Activated CD4-positive, alpha-beta T cell treated with anti-CD3 and anti-CD28 coated beads for 36 hours (primary cell): ENCODE measurements around the gene ADARB2. TPM values are rescaled to one million over a fixed set of nuclear protein-coding genes. Genes with fewer than 3 reads are reported as not detected.
"Not testable (repeated sequence)": the region's sequence is repeated elsewhere in the genome, so short reads cannot be mapped to it uniquely, and the experiment has no call there.

ENCODE experiments used
- ATAC-seq: fragments of 200-7000 bp; cut with Tn5 transposase; one replicate; pipeline ENCODE4 v1.10.0; 2021; ENCODE audit warnings: mild to moderate bottlenecking, moderate library complexity
- CTCF ChIA-PET: fragments of 350-600 bp; sonication (Branson Sonifier 250); formaldehyde crosslinking; loops from one replicate; lab custom pipeline; 2021; ENCODE audit warnings: antibody characterized with exemption; lab: Charles Lee
- POLR2A ChIA-PET: fragments of 350-600 bp; sonication (Branson Sonifier 250); formaldehyde crosslinking; loops from one replicate; lab custom pipeline; 2021; ENCODE audit warnings: antibody characterized with exemption, inconsistent platforms; lab: Charles Lee
- DNase-seq: peaks from one replicate; pipeline ENCODE4 v3.0.0-alpha.2; 2020
- H3K27ac Mint-ChIP-seq: one replicate; pipeline ENCODE4 v1.8.0; 2021; ENCODE audit warnings: mixed read lengths
- H3K27me3 Mint-ChIP-seq: one replicate; pipeline ENCODE4 v1.8.0; 2021; ENCODE audit warnings: mixed read lengths
- H3K36me3 Mint-ChIP-seq: one replicate; pipeline ENCODE4 v1.8.0; 2021; ENCODE audit warnings: low read depth, mixed read lengths
- H3K4me1 Mint-ChIP-seq: one replicate; pipeline ENCODE4 v1.8.0; 2021; ENCODE audit warnings: mixed read lengths
- H3K4me3 Mint-ChIP-seq: one replicate; pipeline ENCODE4 v1.8.0; 2021; ENCODE audit warnings: mild to moderate bottlenecking, moderate library complexity, mixed read lengths
- H3K9me3 Mint-ChIP-seq: one replicate; pipeline ENCODE4 v1.8.0; 2021; ENCODE audit warnings: low read depth, mixed read lengths
- intact Hi-C, 2 experiments: fragments of 100-400 bp; cut with DNase I in 1 of 2; cut with micrococcal nuclease in 1 of 2; formaldehyde crosslinking; loops; one replicate each; pipeline versions ENCODE4 v1.14.2 to v1.15.1; 2022 to 2024; cut with DNase I, micrococcal nuclease
- total RNA-seq, 2 experiments: library from RNA; stranded (reverse); gene quantifications; one replicate each; pipeline ENCODE4 v1.2.3, GENCODE V29; 2021

ADARB2 gene
- total RNA-seq, 2 experiments from 2014 or later = not detected

DNA sequence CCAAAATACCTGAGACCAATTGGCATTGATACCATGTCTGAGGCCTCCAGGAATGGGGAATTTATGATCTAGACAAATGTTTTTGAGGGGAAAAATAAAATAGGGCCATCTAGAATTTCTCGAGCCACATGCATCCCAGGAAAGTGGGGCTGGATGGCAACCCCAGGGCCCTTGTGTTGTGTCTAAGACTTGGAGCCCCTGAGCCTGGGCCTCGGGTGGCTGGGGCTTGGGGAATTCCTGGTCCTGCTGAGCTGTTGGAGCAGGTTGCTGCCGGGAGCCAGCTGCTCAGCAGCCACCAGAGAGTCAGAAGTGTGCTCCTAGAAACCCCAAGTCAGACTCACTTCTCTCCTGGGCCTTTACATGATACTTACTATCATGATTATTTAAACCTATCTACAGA lies 508.2 kb downstream of the ADARB2 start:
- CTCF ChIA-PET = no interaction called here
- Mint-ChIP-seq H3K27me3 (peaks cover 4% of the 10 kb centered on the region), H3K4me1 (no peaks in the 10 kb centered on the region), H3K27ac (no peak overlapping the region), H3K4me3 (no peak overlapping the region), H3K36me3 (no peaks in the 10 kb centered on the region), H3K9me3 (no peaks in the 10 kb centered on the region)
- POLR2A ChIA-PET = no interaction called here
- DNase-seq (no peak), ATAC-seq (no peak)
- intact Hi-C loops = no loop called here

- Mint-ChIP-seq H3K27ac (no peak overlapping the region), H3K4me1 (no peaks in the 10 kb centered on the region), H3K27me3 (peaks cover 4% of the 10 kb centered on the region), H3K4me3 (no peak overlapping the region), H3K36me3 (no peaks in the 10 kb centered on the region), H3K9me3 (no peaks in the 10 kb centered on the region)
- ChIA-PET CTCF (no interaction called here), POLR2A (no interaction called here)
- intact Hi-C loops = no loop called here
- ATAC-seq (no peak), DNase-seq (no peak)
These were observed 508.8 kb downstream of the ADARB2 start for GRCh38 chr10:1228467-1228975.

DNA sequence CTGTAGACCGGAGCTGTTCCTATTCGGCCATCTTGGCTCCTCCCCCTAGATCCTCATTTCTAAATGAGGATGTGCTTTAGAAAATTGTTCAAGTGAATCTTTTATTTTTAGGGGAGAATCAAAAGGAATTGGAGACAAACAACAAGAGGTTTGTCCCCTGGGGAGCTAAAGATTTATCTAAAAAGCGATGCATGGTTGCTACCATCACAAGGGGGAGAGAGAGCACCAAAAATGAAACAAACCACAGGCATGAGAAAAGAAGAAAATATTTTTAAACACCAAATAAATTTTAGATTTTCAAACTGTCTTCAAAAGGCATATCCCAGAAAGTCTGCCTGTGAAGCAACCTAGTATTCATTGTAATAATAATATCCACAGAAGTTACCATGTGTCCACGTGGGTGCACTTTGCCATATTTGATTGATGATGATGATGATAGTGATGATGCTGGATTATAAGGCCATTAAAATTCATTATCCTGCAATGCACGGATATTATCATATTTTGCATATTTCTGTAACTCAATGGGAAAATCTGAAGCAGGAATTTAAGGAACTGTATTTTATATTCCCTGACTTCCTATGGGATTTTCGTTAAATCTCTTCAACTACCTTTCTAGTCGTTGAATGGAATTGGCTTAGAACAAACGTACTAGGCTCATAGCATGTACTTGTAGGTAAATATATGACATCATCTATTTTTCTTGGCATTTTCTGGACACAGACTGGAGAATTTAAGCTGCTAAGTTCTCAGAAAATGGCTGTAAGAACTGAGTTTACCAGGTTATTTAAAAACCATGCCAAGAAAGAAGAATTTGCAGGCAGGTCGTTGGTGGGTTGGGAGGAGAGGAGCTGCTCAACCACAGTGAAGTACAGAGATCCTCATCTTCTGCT lies 509.6 kb downstream of the ADARB2 start:
- intact Hi-C loops = no loop called here
- DNase-seq (no peak), ATAC-seq (no peak)
- Mint-ChIP-seq H3K9me3 (peaks cover 5% of the 10 kb centered on the region), H3K4me1 (no peaks in the 10 kb centered on the region), H3K36me3 (no peaks in the 10 kb centered on the region), H3K27ac (no peak overlapping the region), H3K27me3 (peaks cover 4% of the 10 kb centered on the region), H3K4me3 (no peak overlapping the region)
- ChIA-PET POLR2A (no interaction called here), CTCF (interaction anchor here (0.8 kb wide), 1 partner anchor 208 kb away, joined by 6 read pairs; no protein-coding TSS in a partner anchor)

DNA sequence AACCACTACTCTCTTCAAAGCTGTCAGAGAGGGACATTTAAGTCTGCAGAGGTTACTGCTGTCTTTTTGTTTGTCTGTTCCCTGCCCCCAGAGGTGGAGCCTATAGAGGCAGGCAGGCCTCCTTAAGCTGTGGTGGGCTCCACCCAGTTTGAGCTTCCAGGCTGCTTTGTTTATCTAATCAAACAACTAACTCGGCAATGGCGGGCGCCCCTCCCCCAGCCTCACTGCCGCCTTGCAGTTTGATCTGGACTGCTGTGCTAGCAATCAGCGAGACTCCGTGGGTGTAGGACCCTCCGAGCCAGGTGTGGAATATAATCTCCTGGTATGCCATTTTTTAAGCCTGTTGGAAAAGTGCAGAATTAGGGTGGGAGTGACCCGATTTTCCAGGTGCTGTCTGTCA lies 510.4 kb downstream of the ADARB2 start:
- intact Hi-C loops, H3K4me3 Mint-ChIP-seq, H3K27ac Mint-ChIP-seq, H3K27me3 Mint-ChIP-seq, POLR2A ChIA-PET, ATAC-seq, H3K36me3 Mint-ChIP-seq, H3K9me3 Mint-ChIP-seq, H3K4me1 Mint-ChIP-seq, DNase-seq: not testable (repeated sequence)
- CTCF ChIA-PET = interaction anchor here (0.8 kb wide), 1 partner anchor 209 kb away, joined by 6 read pairs; no protein-coding TSS in a partner anchor

- H3K4me3 Mint-ChIP-seq, CTCF ChIA-PET, POLR2A ChIA-PET, H3K27me3 Mint-ChIP-seq, H3K27ac Mint-ChIP-seq, H3K36me3 Mint-ChIP-seq, H3K4me1 Mint-ChIP-seq, ATAC-seq, H3K9me3 Mint-ChIP-seq, DNase-seq, intact Hi-C loops: not testable (repeated sequence)
These were observed 517.5 kb downstream of the ADARB2 start for GRCh38 chr10:1219874-1220273.

DNA sequence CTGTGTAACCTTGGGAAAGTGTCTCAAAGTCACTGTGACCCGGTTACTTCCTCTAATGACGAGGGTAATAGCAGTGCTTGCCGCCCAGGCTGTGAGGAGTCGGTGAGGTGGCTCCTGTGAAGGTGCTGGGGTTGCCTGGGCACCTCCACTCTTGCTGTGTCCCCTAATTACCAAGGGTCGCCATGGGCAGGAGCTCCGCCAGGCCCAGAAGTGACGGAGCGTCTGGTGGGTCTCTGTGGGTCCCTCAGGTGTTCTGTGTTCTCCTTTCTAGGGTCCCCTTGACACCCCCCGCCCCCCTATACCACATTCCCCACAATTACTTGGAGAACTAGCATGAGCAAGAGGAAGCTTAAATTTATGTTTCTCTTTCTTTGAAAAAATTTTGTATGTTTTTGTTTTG lies 519.7 kb downstream of the ADARB2 start:
- POLR2A ChIA-PET = no interaction called here

GRCh38 chr10:1217237-1217587 lies 520.1 kb downstream of the ADARB2 start:
- H3K36me3 Mint-ChIP-seq = no peaks in the 10 kb centered on the region
- H3K4me1 Mint-ChIP-seq = no peaks in the 10 kb centered on the region
- no peak for ATAC-seq
- no peak overlapping the region for H3K27ac Mint-ChIP-seq
- H3K4me3 Mint-ChIP-seq = no peak overlapping the region
- no peak for DNase-seq
- CTCF ChIA-PET = interaction anchor here (0.7 kb wide), 1 partner anchor 224 kb away, joined by 3 read pairs; no protein-coding TSS in a partner anchor
- POLR2A ChIA-PET = no interaction called here
- intact Hi-C loops = no loop called here
- no peaks in the 10 kb centered on the region for H3K9me3 Mint-ChIP-seq
- peaks cover 4% of the 10 kb centered on the region for H3K27me3 Mint-ChIP-seq

More for the DNA sequence above, 519.7 kb downstream of the ADARB2 start:
- Mint-ChIP-seq H3K27me3 (peaks cover 4% of the 10 kb centered on the region), H3K4me3 (no peak overlapping the region), H3K27ac (no peak overlapping the region), H3K4me1 (no peaks in the 10 kb centered on the region), H3K36me3 (no peaks in the 10 kb centered on the region), H3K9me3 (no peaks in the 10 kb centered on the region)
- intact Hi-C loops = no loop called here
- CTCF ChIA-PET = interaction anchor here (0.7 kb wide), 1 partner anchor 224 kb away, joined by 3 read pairs; no protein-coding TSS in a partner anchor
- ATAC-seq (no peak), DNase-seq (no peak)

- no peaks in the 10 kb centered on the region for H3K4me1 Mint-ChIP-seq
- ChIA-PET CTCF (no interaction called here), POLR2A (no interaction called here)
- ATAC-seq = no peak
- no peak overlapping the region for H3K27ac Mint-ChIP-seq
- intact Hi-C loops = no loop called here
- H3K4me3 Mint-ChIP-seq = no peak overlapping the region
- no peaks in the 10 kb centered on the region for H3K9me3 Mint-ChIP-seq
- H3K36me3 Mint-ChIP-seq = no peaks in the 10 kb centered on the region
- no peak for DNase-seq
- peaks cover 4% of the 10 kb centered on the region for H3K27me3 Mint-ChIP-seq
These were observed 520.6 kb downstream of the ADARB2 start for GRCh38 chr10:1216574-1217236.

- no peaks in the 10 kb centered on the region for H3K9me3 Mint-ChIP-seq
- intact Hi-C loops = no loop called here
- POLR2A ChIA-PET = no interaction called here
- DNase-seq = no peak
- H3K27me3 Mint-ChIP-seq = peaks cover 4% of the 10 kb centered on the region
- H3K4me3 Mint-ChIP-seq = no peak overlapping the region
- CTCF ChIA-PET = no interaction called here
- no peaks in the 10 kb centered on the region for H3K36me3 Mint-ChIP-seq
- H3K4me1 Mint-ChIP-seq = no peaks in the 10 kb centered on the region
- H3K27ac Mint-ChIP-seq = no peak overlapping the region
- ATAC-seq = no peak
These were observed 521.3 kb downstream of the ADARB2 start for GRCh38 chr10:1215862-1216573.

- Mint-ChIP-seq H3K4me3 (no peak overlapping the region), H3K4me1 (no peaks in the 10 kb centered on the region), H3K9me3 (no peaks in the 10 kb centered on the region), H3K27me3 (peaks cover 4% of the 10 kb centered on the region), H3K36me3 (no peaks in the 10 kb centered on the region), H3K27ac (no peak overlapping the region)
- ATAC-seq (no peak), DNase-seq (no peak)
- intact Hi-C loops = no loop called here
- ChIA-PET CTCF (no interaction called here), POLR2A (no interaction called here)
These were observed 522.3 kb downstream of the ADARB2 start for GRCh38 chr10:1214882-1215540.

- ChIA-PET CTCF (no interaction called here), POLR2A (no interaction called here)
- Mint-ChIP-seq H3K36me3 (no peaks in the 10 kb centered on the region), H3K4me3 (no peak overlapping the region), H3K27me3 (peaks cover 4% of the 10 kb centered on the region), H3K4me1 (no peaks in the 10 kb centered on the region), H3K27ac (no peak overlapping the region), H3K9me3 (no peaks in the 10 kb centered on the region)
- intact Hi-C loops = no loop called here
- DNase-seq (no peak), ATAC-seq (no peak)
These were observed 523.2 kb downstream of the ADARB2 start for GRCh38 chr10:1214071-1214675.
